HepG2 (cell line): ENCODE results near the gene GUCA1A. TPM values are rescaled to one million over a fixed set of nuclear protein-coding genes. Genes with fewer than 3 reads are reported as not detected.
A peak's percentile ranks its signal among the peaks of the same experiment; 100 is the strongest.

Experiments used
- ATF6 ChIP-seq: sonication (generic); formaldehyde crosslinking; conservative IDR thresholded peaks from 2 replicates; pipeline ENCODE4 v1.4.0; 2020; ENCODE audit warnings: missing genetic modification reagents
- ELF4 ChIP-seq: sonication (generic); formaldehyde crosslinking; IDR thresholded peaks from 2 replicates; pipeline ENCODE4 v1.5.0; 2020; ENCODE audit warnings: missing genetic modification reagents, mild to moderate bottlenecking, moderate library complexity, borderline replicate concordance
- FOXO4 ChIP-seq: sonication (generic); formaldehyde crosslinking; conservative IDR thresholded peaks from 2 replicates; pipeline ENCODE4 v1.8.1; 2023; ENCODE audit warnings: missing genetic modification reagents
- HMGXB3 ChIP-seq: sonication (generic); formaldehyde crosslinking; IDR thresholded peaks from 2 replicates; pipeline ENCODE4 v1.4.0; 2020; ENCODE audit warnings: missing genetic modification reagents, borderline replicate concordance
- HOXA5 ChIP-seq: sonication (generic); formaldehyde crosslinking; IDR thresholded peaks from 2 replicates; pipeline ENCODE4 v1.4.0; 2020; ENCODE audit warnings: missing genetic modification reagents
- KLF11 ChIP-seq: IDR thresholded peaks from 2 replicates; pipeline ENCODE4 v1.6.1; 2016; ENCODE audit warnings: missing compliant biosample characterization
- MATR3 ChIP-seq: sonication (generic); formaldehyde crosslinking; IDR thresholded peaks from 2 replicates; pipeline ENCODE4 v1.4.0; 2020; ENCODE audit warnings: missing genetic modification reagents
- RCOR2 ChIP-seq: IDR thresholded peaks from 2 replicates; pipeline ENCODE4 v1.6.1; 2016; ENCODE audit warnings: missing biosample characterization, missing genetic modification reagents
- RFX5 ChIP-seq: IDR thresholded peaks from 2 replicates; pipeline ENCODE4 v1.6.1; 2011; ENCODE audit warnings: low read depth, low read length, improper control_type of control experiment
- SRF ChIP-seq: IDR thresholded peaks from 2 replicates; pipeline ENCODE4 v1.6.1; 2011; ENCODE audit warnings: mild to moderate bottlenecking, low read depth, low read length, moderate library complexity
- TGIF2 ChIP-seq: IDR thresholded peaks from 2 replicates; pipeline ENCODE4 v1.6.1; 2016; ENCODE audit warnings: control low read depth, missing compliant biosample characterization
- TOE1 ChIP-seq: sonication (generic); formaldehyde crosslinking; IDR thresholded peaks from 2 replicates; pipeline ENCODE4 v1.4.0; 2020; ENCODE audit warnings: mild to moderate bottlenecking, missing genetic modification reagents
- ZBTB46 ChIP-seq: sonication (generic); formaldehyde crosslinking; IDR thresholded peaks from 2 replicates; pipeline ENCODE4 v1.4.0; 2020; ENCODE audit warnings: mild to moderate bottlenecking, missing genetic modification reagents, borderline replicate concordance
- ZBTB49 ChIP-seq: sonication (generic); formaldehyde crosslinking; IDR thresholded peaks from 2 replicates; pipeline ENCODE4 v1.4.0; 2020; ENCODE audit warnings: missing genetic modification reagents, borderline replicate concordance
- ZNF138 ChIP-seq: sonication (generic); formaldehyde crosslinking; IDR thresholded peaks from 2 replicates; pipeline ENCODE4 v1.5.0; 2020; ENCODE audit warnings: mild to moderate bottlenecking, low read depth, missing genetic modification reagents
- ZNF468 ChIP-seq: sonication (generic); formaldehyde crosslinking; IDR thresholded peaks from 2 replicates; pipeline ENCODE4 v1.8.0; 2022; ENCODE audit warnings: mild to moderate bottlenecking, moderate library complexity, missing genetic modification reagents
- ZNF576 ChIP-seq: sonication (generic); formaldehyde crosslinking; IDR thresholded peaks from 2 replicates; pipeline ENCODE4 v1.4.0; 2020; ENCODE audit warnings: mild to moderate bottlenecking, missing genetic modification reagents
- polyA plus RNA-seq, 8 experiments: library from polyadenylated mRNA; depleted of rRNA in 3 of 8; stranded (reverse) in 7 of 8; unstranded in 1 of 8; fragments of >200 nt; fragmentation: Illumina TruSeq in 4 of 8; extraction: Trizol in 4 of 8; gene quantifications; 2 replicates each; pipeline versions ENCODE4 v1.2.1 to v1.2.3, GENCODE V29; 2011 to 2016; ENCODE audit warnings: low read depth in 4 of 8, missing spikeins in 1 of 8, mixed read lengths in 1 of 8; ENCODE audit not compliant: insufficient read depth in 1 of 8
- total RNA-seq, 5 experiments: library from RNA; depleted of rRNA; stranded (reverse); fragments of >200 nt; fragmentation: Illumina TruSeq; extraction: Trizol; gene quantifications; 2 replicates each; pipeline ENCODE4 v1.2.3, GENCODE V29; 2016; ENCODE audit warnings: low read depth in 1 of 5

The GUCA1A gene
- total and polyA plus RNA-seq, 2 of the 13 experiments (the other 11 are each of a cell fraction or from before 2014, with no cell fraction given) = not detected

GRCh38 chr6:42166444-42167141 is 6.6 kb upstream of the GUCA1A start (continued):
- TF ChIP-seq HMGXB3 (no peak), ZNF138 (no peak), MATR3 (CRISPR knock-in tag) (no peak), SRF (no peak), ZBTB49 (CRISPR knock-in tag) (0 out of 2 replicates have a peak, but pooled peaks have one; percentile 30), ZBTB46 (no peak), HOXA5 (CRISPR knock-in tag) (peak; percentile 74; the same call in 1 of the 2 replicates), RCOR2 (no peak), ZNF576 (CRISPR knock-in tag) (0 out of 2 replicates have a peak, but pooled peaks have one; percentile 19), TOE1 (CRISPR knock-in tag) (no peak), FOXO4 (CRISPR knock-in tag) (no peak), RFX5 (no peak), KLF11 (CRISPR knock-in tag) (no peak), TGIF2 (CRISPR knock-in tag) (0 out of 2 replicates have a peak, but pooled peaks have one; percentile 39), ATF6 (CRISPR knock-in tag) (no peak), ZNF468 (CRISPR knock-in tag) (no peak), ELF4 (0 out of 2 replicates have a peak, but pooled peaks have one; percentile 58)
